Thyroid gland (tissue), 4 donors: Measurements from ENCODE around the gene XPNPEP1.

Source experiments
- POLR2A ChIP-seq, 2 donors: fragments of 450-650 bp; IDR thresholded peaks; one replicate each; pipeline ENCODE4 v1.6.1; 2017; ENCODE audit warnings: antibody characterized with exemption in 2 of 2, mild to moderate bottlenecking in 2 of 2, moderate library complexity in 1 of 2
- TF ChIP-seq, protein P1 (sequence below), 6 experiments: fragments of 200-600 bp in 3 of 6; fragments of 450-650 bp in 3 of 6; sonication (generic) in 3 of 6; IDR thresholded peaks; one replicate each; pipeline ENCODE4 v1.5.1; 2016 to 2019; ENCODE audit warnings: antibody characterized with exemption in 6 of 6, mild to moderate bottlenecking in 2 of 6, inconsistent platforms in 1 of 6, moderate library complexity in 1 of 6

DNA sequence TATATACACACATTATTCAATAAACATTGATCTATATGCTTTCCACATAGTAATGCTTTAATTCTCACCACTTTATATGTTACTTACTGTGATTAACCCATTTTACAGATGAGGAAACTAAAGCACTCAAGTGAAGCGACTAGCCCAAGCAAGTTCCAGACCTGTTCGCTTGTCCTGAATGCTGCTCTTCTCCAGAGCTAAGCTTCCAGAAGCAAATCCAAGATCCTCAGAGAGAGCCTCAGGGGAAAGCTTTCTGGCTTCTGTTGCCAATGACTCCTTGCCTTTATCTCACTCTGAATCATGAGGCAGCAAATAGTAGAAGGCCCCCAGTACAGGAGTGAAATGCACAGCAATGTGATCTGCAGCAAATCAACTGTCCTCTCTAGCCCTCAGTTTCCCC lies 32.2 kb downstream of the XPNPEP1 start:
- TF ChIP-seq, protein P1, sequence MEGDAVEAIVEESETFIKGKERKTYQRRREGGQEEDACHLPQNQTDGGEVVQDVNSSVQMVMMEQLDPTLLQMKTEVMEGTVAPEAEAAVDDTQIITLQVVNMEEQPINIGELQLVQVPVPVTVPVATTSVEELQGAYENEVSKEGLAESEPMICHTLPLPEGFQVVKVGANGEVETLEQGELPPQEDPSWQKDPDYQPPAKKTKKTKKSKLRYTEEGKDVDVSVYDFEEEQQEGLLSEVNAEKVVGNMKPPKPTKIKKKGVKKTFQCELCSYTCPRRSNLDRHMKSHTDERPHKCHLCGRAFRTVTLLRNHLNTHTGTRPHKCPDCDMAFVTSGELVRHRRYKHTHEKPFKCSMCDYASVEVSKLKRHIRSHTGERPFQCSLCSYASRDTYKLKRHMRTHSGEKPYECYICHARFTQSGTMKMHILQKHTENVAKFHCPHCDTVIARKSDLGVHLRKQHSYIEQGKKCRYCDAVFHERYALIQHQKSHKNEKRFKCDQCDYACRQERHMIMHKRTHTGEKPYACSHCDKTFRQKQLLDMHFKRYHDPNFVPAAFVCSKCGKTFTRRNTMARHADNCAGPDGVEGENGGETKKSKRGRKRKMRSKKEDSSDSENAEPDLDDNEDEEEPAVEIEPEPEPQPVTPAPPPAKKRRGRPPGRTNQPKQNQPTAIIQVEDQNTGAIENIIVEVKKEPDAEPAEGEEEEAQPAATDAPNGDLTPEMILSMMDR (IDR thresholded peaks at IDR 0.05), result no peak
- no peak for TF ChIP-seq POLR2A (IDR thresholded peaks at IDR 0.05)
